CD14-positive monocyte (primary cell): Measurements from ENCODE around the gene FSTL3. TPM values are rescaled to one million over a fixed set of nuclear protein-coding genes. Genes with fewer than 3 reads are reported as not detected.

Source experiments
- DNase-seq, 3 donors: peaks; one replicate each; pipeline ENCODE4 v3.0.0-alpha.2; 2011 to 2022
- H2AFZ ChIP-seq: 2 replicates; pipeline ENCODE4 v1.6.0; 2012; ENCODE audit warnings: mild to moderate bottlenecking, low read depth, low read length, inconsistent platforms; ENCODE audit not compliant: insufficient read depth, poor library complexity, severe bottlenecking
- H3K27ac ChIP-seq, 2 donors: 1 replicate in 1 of 2; 2 replicates in 1 of 2; pipeline ENCODE4 v1.5.1; 2012 to 2013; ENCODE audit warnings: low read length in 2 of 2, control low read depth in 1 of 2, inconsistent platforms in 1 of 2, low read depth in 1 of 2, mild to moderate bottlenecking in 1 of 2
- H3K27me3 ChIP-seq, 2 donors: one replicate each; pipeline versions ENCODE4 v1.6.0 to v1.6.1; 2011 to 2013; ENCODE audit warnings: low read length in 2 of 2; ENCODE audit not compliant: control insufficient read depth in 2 of 2, insufficient read depth in 2 of 2
- H3K36me3 ChIP-seq, 2 donors: replicated peaks in 1 of 2; 1 replicate in 1 of 2; 2 replicates in 1 of 2; pipeline versions ENCODE4 v1.5.1 to v1.6.1; 2012 to 2013; ENCODE audit warnings: low read length in 2 of 2, control low read depth in 1 of 2, inconsistent platforms in 1 of 2, mild to moderate bottlenecking in 1 of 2; ENCODE audit not compliant: insufficient read depth in 2 of 2, control insufficient read depth in 1 of 2
- H3K4me1 ChIP-seq, 2 donors: 1 replicate in 1 of 2; 2 replicates in 1 of 2; pipeline versions ENCODE4 v1.5.1 to v1.6.1; 2012 to 2013; ENCODE audit warnings: low read length in 2 of 2, control low read depth in 1 of 2, inconsistent platforms in 1 of 2, mild to moderate bottlenecking in 1 of 2, moderate library complexity in 1 of 2; ENCODE audit not compliant: insufficient read depth in 2 of 2, control insufficient read depth in 1 of 2
- H3K4me2 ChIP-seq: replicated peaks from 2 replicates; pipeline ENCODE3; 2012; ENCODE audit warnings: low read length, moderate library complexity, mild to moderate bottlenecking; ENCODE audit not compliant: poor library complexity, severe bottlenecking; ENCODE audit errors: extremely low read depth
- H3K4me3 ChIP-seq, 3 experiments: fragments of 200-600 bp in 1 of 3; sonication (generic) in 1 of 3; replicated peaks in 1 of 3; 1 replicate in 2 of 3; 2 replicates in 1 of 3; pipeline ENCODE4 v1.5.1; 2011 to 2013; ENCODE audit warnings: low read length in 3 of 3, mild to moderate bottlenecking in 3 of 3, control low read depth in 2 of 3, low read depth in 2 of 3, inconsistent platforms in 1 of 3, moderate library complexity in 1 of 3
- H3K79me2 ChIP-seq: 2 replicates; pipeline ENCODE4 v1.6.0; 2012; ENCODE audit warnings: mild to moderate bottlenecking, control low read depth, inconsistent platforms, low read length, moderate library complexity; ENCODE audit not compliant: insufficient read depth
- H3K9ac ChIP-seq: 2 replicates; pipeline ENCODE4 v1.6.0; 2017; ENCODE audit warnings: low read length, mild to moderate bottlenecking; ENCODE audit not compliant: insufficient read depth, poor library complexity, severe bottlenecking
- H3K9me3 ChIP-seq, 2 donors: replicated peaks in 1 of 2; 1 replicate in 1 of 2; 2 replicates in 1 of 2; pipeline versions ENCODE4 v1.5.1 to v1.6.1; 2012 to 2013; ENCODE audit warnings: low read length in 2 of 2, control low read depth in 1 of 2; ENCODE audit not compliant: control insufficient read depth in 1 of 2, insufficient read depth in 1 of 2
- H4K20me1 ChIP-seq: 2 replicates; pipeline ENCODE4 v1.6.0; 2012; ENCODE audit warnings: mild to moderate bottlenecking, low read length, control low read depth, moderate library complexity; ENCODE audit not compliant: insufficient read depth
- H3K27ac Mint-ChIP-seq, 7 donors: one replicate each; pipeline ENCODE4 v1.8.0; 2020; ENCODE audit warnings: mild to moderate bottlenecking in 7 of 7, mixed read lengths in 7 of 7, moderate library complexity in 6 of 7, inconsistent platforms in 2 of 7
- H3K27me3 Mint-ChIP-seq, 3 donors: one replicate each; pipeline ENCODE4 v1.8.0; 2021 to 2022; ENCODE audit warnings: low read depth in 3 of 3, mild to moderate bottlenecking in 3 of 3, mixed read lengths in 3 of 3, moderate library complexity in 3 of 3, inconsistent platforms in 1 of 3
- H3K36me3 Mint-ChIP-seq, 2 donors: one replicate each; pipeline ENCODE4 v1.8.0; 2020; ENCODE audit warnings: mixed read lengths in 2 of 2, inconsistent platforms in 1 of 2, mild to moderate bottlenecking in 1 of 2
- H3K4me1 Mint-ChIP-seq: one replicate; pipeline ENCODE4 v1.8.0; 2020; ENCODE audit warnings: mild to moderate bottlenecking, mixed read lengths
- H3K4me3 Mint-ChIP-seq, 2 donors: one replicate each; pipeline ENCODE4 v1.8.0; 2020; ENCODE audit warnings: mild to moderate bottlenecking in 2 of 2, mixed read lengths in 2 of 2, moderate library complexity in 1 of 2
- H3K9me3 Mint-ChIP-seq, 7 donors: one replicate each; pipeline ENCODE4 v1.8.0; 2020 to 2022; ENCODE audit warnings: mixed read lengths in 7 of 7, mild to moderate bottlenecking in 6 of 7, moderate library complexity in 6 of 7, inconsistent platforms in 2 of 7
- CTCF ChIP-seq: fragments of 200-600 bp; IDR thresholded peaks from one replicate; pipeline ENCODE4 v1.8.0; 2022; ENCODE audit warnings: antibody characterized with exemption, mild to moderate bottlenecking
- WGBS: methylation state at CpG from one replicate; pipeline ENCODE4 v1.1.5; 2013; ENCODE audit warnings: missing lambda C conversion rate; ENCODE audit not compliant: insufficient coverage; 5-methylcytosine and 5-hydroxymethylcytosine counted together
- intact Hi-C, 2 donors: fragments of 100-400 bp; cut with micrococcal nuclease; formaldehyde crosslinking; loops; one replicate each; pipeline versions ENCODE4 v1.15.0 to v1.15.1; 2023
- polyA plus RNA-seq, 3 donors: library from polyadenylated mRNA; depleted of rRNA in 1 of 3; unstranded in 2 of 3; stranded (reverse) in 1 of 3; fragments of 300-500 nt in 2 of 3; fragments of >200 nt in 1 of 3; fragmentation: Illumina TruSeq in 2 of 3; gene quantifications; 1 replicate in 2 of 3; 2 replicates in 1 of 3; pipeline ENCODE4 v1.2.3, GENCODE V29; 2012 to 2021

Gene FSTL3
- polyA plus RNA-seq, 3 donors: 2.5 to 42.1 (median 5.2) TPM

DNA sequence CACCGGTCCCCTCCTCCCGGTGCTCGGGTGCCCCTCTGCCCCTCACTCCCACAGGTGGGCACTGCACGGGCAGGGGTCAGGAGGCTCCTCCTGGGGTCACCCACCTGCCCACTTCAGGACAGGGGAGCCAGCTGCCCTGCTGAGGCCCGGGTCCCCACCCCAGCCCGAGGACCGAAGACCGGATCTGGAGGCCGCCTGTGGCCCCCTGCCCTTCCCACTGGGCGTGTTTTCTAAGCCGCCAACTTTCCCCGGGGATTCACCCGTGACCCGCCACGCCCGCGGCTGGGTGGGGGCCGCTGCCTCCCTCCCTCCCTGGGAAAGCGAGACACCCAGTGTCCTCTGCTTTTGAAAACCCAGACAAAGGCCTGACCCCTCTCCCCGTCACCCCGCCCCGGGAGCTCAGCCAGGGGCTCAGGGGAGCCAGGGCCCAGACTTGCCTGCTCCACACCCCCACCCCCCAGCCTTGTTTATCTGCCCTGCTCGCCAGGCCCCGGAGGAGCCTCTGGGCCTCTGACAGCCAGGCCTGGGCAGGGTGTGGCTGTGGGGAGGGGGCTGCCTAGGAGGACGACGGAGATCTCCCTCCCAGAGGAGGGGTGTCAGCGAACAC is 33.9 kb downstream of the FSTL3 start:
- WGBS: 31% methylated on average over 18 of the region's 27 CpGs
- H3K27ac ChIP-seq: no peak overlapping the region

DNA sequence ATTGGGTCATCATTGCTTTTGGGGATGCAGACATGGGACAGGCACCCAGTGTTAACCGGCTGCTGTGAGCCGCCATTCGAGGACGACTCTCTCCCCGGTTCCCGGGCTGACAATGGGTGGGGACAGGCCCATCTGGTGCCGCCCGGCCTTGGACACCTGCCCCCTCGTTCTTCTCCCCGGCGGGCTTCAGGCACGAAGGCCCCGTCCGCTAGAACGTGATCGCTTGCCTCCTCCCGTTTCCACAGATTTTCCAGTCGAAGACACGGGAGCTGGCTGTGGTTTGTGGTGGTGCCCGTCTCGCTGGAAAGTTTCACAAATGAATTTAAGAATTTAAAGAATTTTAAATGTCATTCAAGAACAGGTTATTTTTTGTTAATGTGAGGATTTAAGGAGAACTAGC is 34.6 kb downstream of the FSTL3 start:
- TF ChIP-seq CTCF: no peak
- Histone ChIP-seq H3K27me3 (peaks cover 0 to 28% of the 10 kb centered on the region in 2 donors), H3K9ac (no peak overlapping the region), H3K27ac (no peak overlapping the region), H3K4me2 (no peak overlapping the region), H3K4me3 (no peak overlapping the region), H3K9me3 (peaks cover 5 to 9% of the 10 kb centered on the region in 2 donors), H3K79me2 (no peaks in the 10 kb centered on the region), H3K36me3 (no peaks in the 10 kb centered on the region), H4K20me1 (no peaks in the 10 kb centered on the region), H3K4me1 (peaks cover 7 to 14% of the 10 kb centered on the region in 2 donors), H2AFZ (no peak overlapping the region)
- peak overlapping the region in 1 of 2 donors; percentile 46 for H3K4me3 Mint-ChIP-seq
- H3K4me1 Mint-ChIP-seq: no peaks in the 10 kb centered on the region
- H3K36me3 Mint-ChIP-seq: peaks cover 2 to 6% of the 10 kb centered on the region in 2 donors
- 93% methylated on average over 18 of the region's 21 CpGs for WGBS
- H3K27me3 Mint-ChIP-seq: peaks cover 24 to 43% (median 27%) of the 10 kb centered on the region in 3 donors
- DNase-seq: no peak
- H3K9me3 Mint-ChIP-seq: peaks cover 8 to 16% (median 10%) of the 10 kb centered on the region in 7 donors
- intact Hi-C loops: no loop called here
- H3K27ac Mint-ChIP-seq: no peak overlapping the region

More for the DNA sequence above, 33.9 kb downstream of the FSTL3 start:
- Mint-ChIP-seq H3K4me1 (no peaks in the 10 kb centered on the region), H3K9me3 (peaks cover under 1 to 9% (median 3%) of the 10 kb centered on the region in 7 donors), H3K27me3 (peaks cover 23 to 42% (median 27%) of the 10 kb centered on the region in 3 donors), H3K27ac (no peak overlapping the region), H3K4me3 (no peak overlapping the region), H3K36me3 (peaks cover 0 to 2% of the 10 kb centered on the region in 2 donors)
- no peak overlapping the region for H3K9ac ChIP-seq
- H3K4me1 ChIP-seq: peaks cover 7 to 14% of the 10 kb centered on the region in 2 donors
- H3K27me3 ChIP-seq: peaks cover 0 to 28% of the 10 kb centered on the region in 2 donors
- H3K79me2 ChIP-seq: no peaks in the 10 kb centered on the region
- H3K4me3 ChIP-seq: no peak overlapping the region
- no peak for DNase-seq
- TF ChIP-seq CTCF: no peak
- H4K20me1 ChIP-seq: no peaks in the 10 kb centered on the region
- H2AFZ ChIP-seq: no peak overlapping the region
- no peaks in the 10 kb centered on the region for H3K36me3 ChIP-seq
- H3K9me3 ChIP-seq: peaks cover 0 to 3% of the 10 kb centered on the region in 2 donors
- intact Hi-C loops: no loop called here
- H3K4me2 ChIP-seq: peak overlapping the region; percentile 46
